ENCODE measurements around the gene CLIC5. TPM values are rescaled to one million over a fixed set of nuclear protein-coding genes. Genes with fewer than 3 reads are reported as not detected.

The CLIC5 gene
- total and polyA plus RNA-seq, 2 donors (not counting 1 experiment from before 2014, with no cell fraction given), result 0.96 to 0.97 TPM

- Histone ChIP-seq H3K9me3 (ENCODE audit: control extremely low read depth in 1 of 3, control insufficient read depth in 2 of 3, insufficient read depth in 1 of 3, low read length in 2 of 3) (no peaks in the 10 kb centered on the region), H3K4me1 (ENCODE audit: control insufficient read depth in 2 of 2, insufficient read depth in 2 of 2, low read length in 2 of 2) (no peaks in the 10 kb centered on the region), H3K79me2 (ENCODE audit: control insufficient read depth, insufficient read depth, low read length) (no peaks in the 10 kb centered on the region), H2AFZ (ENCODE audit: insufficient read depth, low read depth, low read length, poor library complexity, severe bottlenecking) (no peak overlapping the region), H4K20me1 (ENCODE audit: control insufficient read depth, insufficient read depth, low read length, poor library complexity, severe bottlenecking) (no peaks in the 10 kb centered on the region), H3K36me3 (replicated peaks in 1 of 2; ENCODE audit: control extremely low read depth in 1 of 2, control insufficient read depth in 1 of 2, extremely low read depth in 1 of 2, insufficient read depth in 2 of 2, low read length in 1 of 2) (no peaks in the 10 kb centered on the region), H3K27me3 (replicated peaks in 1 of 4; ENCODE audit: control extremely low read depth in 1 of 4, control insufficient read depth in 3 of 4, insufficient read depth in 4 of 4, low read length in 3 of 4) (peaks cover 0 to 8% (median 0%) of the 10 kb centered on the region in 4 experiments), H3K27ac (ENCODE audit: low read length in 2 of 2) (no peak overlapping the region), H3K9ac (ENCODE audit: low read length) (no peak overlapping the region), H3K4me2 (replicated peaks; ENCODE audit: low read depth, low read length, poor library complexity, severe bottlenecking) (no peak overlapping the region), H3K4me3 (ENCODE audit: control extremely low read depth in 1 of 5, extremely low read depth in 1 of 5, insufficient read depth in 1 of 5, low read depth in 2 of 5, low read length in 4 of 5) (no peak overlapping the region)
- ATAC-seq (ENCODE audit: low read depth) (no peak), DNase-seq (no peak)
- no peaks in the 10 kb centered on the region for H3K9me3 Mint-ChIP-seq (ENCODE audit: insufficient read depth)
- intact Hi-C loops (cut with micrococcal nuclease), result no loop called here
- 100% methylated on average over 4 of the region's 10 CpGs for WGBS (ENCODE audit: insufficient coverage)
- CTCF ChIA-PET, result no interaction called here
- no peak overlapping the region for H3K27ac Mint-ChIP-seq
- POLR2A ChIA-PET, result no interaction called here
- TF ChIP-seq EZH2 (IDR thresholded peaks at IDR 0.05; ENCODE audit: borderline replicate concordance, insufficient read depth, low read depth, low read length, poor library complexity, severe bottlenecking) (no peak), CTCF (IDR thresholded peaks at IDR 0.05) (no peak)
- peaks cover 7% of the 10 kb centered on the region for H3K27me3 Mint-ChIP-seq
- H3K4me3 Mint-ChIP-seq, result no peak overlapping the region
- H3K4me1 Mint-ChIP-seq, result no peaks in the 10 kb centered on the region
Observed at GRCh38 chr6:45854149-45854742, 161.4 kb downstream of the CLIC5 start.

- Mint-ChIP-seq H3K27me3 (peaks cover 3% of the 10 kb centered on the region), H3K4me3 (no peak overlapping the region), H3K27ac (no peak overlapping the region), H3K4me1 (no peaks in the 10 kb centered on the region), H3K9me3 (ENCODE audit: insufficient read depth) (no peaks in the 10 kb centered on the region)
- H3K4me3 ChIP-seq (ENCODE audit: control extremely low read depth in 1 of 5, extremely low read depth in 1 of 5, insufficient read depth in 1 of 5, low read depth in 2 of 5, low read length in 4 of 5), result no peak overlapping the region
- ATAC-seq (ENCODE audit: low read depth) (no peak), DNase-seq (no peak)
- no peaks in the 10 kb centered on the region for H3K9me3 ChIP-seq (ENCODE audit: control extremely low read depth in 1 of 3, control insufficient read depth in 2 of 3, insufficient read depth in 1 of 3, low read length in 2 of 3)
- peaks cover 0 to 5% (median 0%) of the 10 kb centered on the region in 4 experiments for H3K27me3 ChIP-seq (replicated peaks in 1 of 4; ENCODE audit: control extremely low read depth in 1 of 4, control insufficient read depth in 3 of 4, insufficient read depth in 4 of 4, low read length in 3 of 4)
- no peak overlapping the region for H3K4me2 ChIP-seq (replicated peaks; ENCODE audit: low read depth, low read length, poor library complexity, severe bottlenecking)
- POLR2A ChIA-PET, result no interaction called here
- no peak overlapping the region for H2AFZ ChIP-seq (ENCODE audit: insufficient read depth, low read depth, low read length, poor library complexity, severe bottlenecking)
- H3K36me3 ChIP-seq (replicated peaks in 1 of 2; ENCODE audit: control extremely low read depth in 1 of 2, control insufficient read depth in 1 of 2, extremely low read depth in 1 of 2, insufficient read depth in 2 of 2, low read length in 1 of 2), result no peaks in the 10 kb centered on the region
- H3K79me2 ChIP-seq (ENCODE audit: control insufficient read depth, insufficient read depth, low read length), result no peaks in the 10 kb centered on the region
- H3K27ac ChIP-seq (ENCODE audit: low read length in 2 of 2), result no peak overlapping the region
- no CpG with 5 or more reads among the region's 1 CpG for WGBS (ENCODE audit: insufficient coverage)
- no peak overlapping the region for H3K9ac ChIP-seq (ENCODE audit: low read length)
- H4K20me1 ChIP-seq (ENCODE audit: control insufficient read depth, insufficient read depth, low read length, poor library complexity, severe bottlenecking), result no peaks in the 10 kb centered on the region
- no peaks in the 10 kb centered on the region for H3K4me1 ChIP-seq (ENCODE audit: control insufficient read depth in 2 of 2, insufficient read depth in 2 of 2, low read length in 2 of 2)
- TF ChIP-seq CTCF (IDR thresholded peaks at IDR 0.05) (no peak), EZH2 (IDR thresholded peaks at IDR 0.05; ENCODE audit: borderline replicate concordance, insufficient read depth, low read depth, low read length, poor library complexity, severe bottlenecking) (no peak)
- intact Hi-C loops (cut with micrococcal nuclease), result no loop called here
- CTCF ChIA-PET, result no interaction called here
Observed at GRCh38 chr6:45851034-45851400, 164.6 kb downstream of the CLIC5 start.

Measured in B cell (primary cell).